ENCODE measurements around the gene CLIC3.

The CLIC3 gene

GRCh38 chr9:137030538-137031527, 34.5 kb upstream of the CLIC3 start:
- no peak for DNase-seq

GRCh38 chr9:137030006-137030405, 33.6 kb upstream of the CLIC3 start:
- DNase-seq: no peak

- no peak for DNase-seq
These were observed 32.9 kb upstream of the CLIC3 start for GRCh38 chr9:137029058-137029936.

GRCh38 chr9:137028263-137029057, 32.1 kb upstream of the CLIC3 start:
- peak; percentile 17 for DNase-seq

- no peak for DNase-seq
These were observed 31.2 kb upstream of the CLIC3 start, which contains the start of gene ABCA2 for GRCh38 chr9:137027369-137028262. ABCA2 (minus strand) TSS chr9:137028237; CDS start chr9:137028140, 97 bp downstream.

- DNase-seq: no peak
These were observed 30.5 kb upstream of the CLIC3 start for GRCh38 chr9:137026828-137027227.

- no peak for DNase-seq
These were observed 30.0 kb upstream of the CLIC3 start for GRCh38 chr9:137026384-137026783.

GRCh38 chr9:137025517-137025966, 29.2 kb upstream of the CLIC3 start:
- DNase-seq: peak; percentile 34

GRCh38 chr9:137023583-137023991, 27.2 kb upstream of the CLIC3 start:
- DNase-seq: no peak

- DNase-seq: no peak
These were observed 26.8 kb upstream of the CLIC3 start for GRCh38 chr9:137023157-137023556.

GRCh38 chr9:137022662-137023008, 26.3 kb upstream of the CLIC3 start:
- DNase-seq: no peak

- no peak for DNase-seq
These were observed 25.8 kb upstream of the CLIC3 start for GRCh38 chr9:137021979-137022661.

- no peak for DNase-seq
These were observed 25.2 kb upstream of the CLIC3 start for GRCh38 chr9:137021568-137021978.

GRCh38 chr9:137020771-137021567, 24.6 kb upstream of the CLIC3 start:
- no peak for DNase-seq

GRCh38 chr9:137019891-137020683, 23.7 kb upstream of the CLIC3 start:
- DNase-seq: no peak

GRCh38 chr9:137018761-137019559, 22.6 kb upstream of the CLIC3 start:
- DNase-seq: no peak

- no peak for DNase-seq
These were observed 21.6 kb upstream of the CLIC3 start for GRCh38 chr9:137017791-137018497.

- DNase-seq: no peak
These were observed 20.7 kb upstream of the CLIC3 start for GRCh38 chr9:137017071-137017470.
